ENCODE data around the gene LAT.

DNA sequence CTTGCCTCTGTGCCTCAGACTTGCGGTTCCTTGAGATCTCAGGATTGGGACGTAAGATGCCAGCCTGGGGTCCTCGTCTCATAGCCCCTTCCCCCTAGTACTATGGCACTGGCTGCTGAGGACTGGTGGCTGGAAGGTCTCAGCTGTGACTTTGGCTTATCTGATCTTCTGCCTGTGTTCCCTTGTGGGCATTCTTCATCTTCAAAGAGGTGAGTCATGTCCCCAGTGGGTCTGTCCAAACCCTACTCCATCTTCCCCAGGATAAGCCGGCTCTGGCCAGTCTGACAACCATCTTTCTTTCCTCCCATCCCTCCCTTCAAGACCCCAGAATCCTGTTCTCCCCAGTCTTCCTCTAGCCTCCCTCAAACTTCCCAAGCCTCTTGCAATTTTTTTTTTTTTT, 49.5 kb upstream of the LAT start:
- TF ChIP-seq CTCF (IDR thresholded peaks at IDR 0.05; ENCODE audit: low read length) (no peak), EZH2 (optimal IDR thresholded peaks at IDR 0.05; ENCODE audit: low read depth, low read length) (no peak), EZH2phosphoT487 (IDR thresholded peaks at IDR 0.05; ENCODE audit: low read length) (no peak)

Data from MM.1S (cell line).